Smooth muscle cell (in vitro differentiated cells): ENCODE results near the gene ASXL2. TPM values are rescaled to one million over a fixed set of nuclear protein-coding genes. Genes with fewer than 3 reads are reported as not detected.

Source experiments
- DNase-seq: peaks from one replicate; lab custom pipeline; 2025; ENCODE audit not compliant: unreplicated experiment; lab: John Stamatoyannopoulos, UW
- H2AFZ ChIP-seq: fragments of 200-600 bp; sonication (generic); 2 replicates; pipeline ENCODE4 v1.6.0; 2016; ENCODE audit warnings: antibody characterized with exemption, low read depth, mild to moderate bottlenecking
- H3F3A ChIP-seq: fragments of 200-600 bp; sonication (generic); 2 replicates; pipeline ENCODE4 v1.6.0; 2017; ENCODE audit warnings: antibody characterized with exemption, low read depth
- H3K27ac ChIP-seq: fragments of 200-600 bp; sonication (generic); 2 replicates; pipeline ENCODE4 v1.5.1; 2016; ENCODE audit warnings: low read depth, mild to moderate bottlenecking
- H3K27me3 ChIP-seq: fragments of 200-600 bp; sonication (generic); 2 replicates; pipeline ENCODE4 v1.6.1; 2016; ENCODE audit warnings: low read depth, mild to moderate bottlenecking
- H3K36me3 ChIP-seq: fragments of 200-600 bp; sonication (generic); 2 replicates; pipeline ENCODE4 v1.5.1; 2016; ENCODE audit warnings: low read depth
- H3K4me1 ChIP-seq: fragments of 200-600 bp; sonication (generic); 2 replicates; pipeline ENCODE4 v1.5.1; 2016; ENCODE audit warnings: low read depth
- H3K4me2 ChIP-seq: fragments of 200-600 bp; sonication (generic); 2 replicates; pipeline ENCODE4 v1.6.0; 2016; ENCODE audit warnings: mild to moderate bottlenecking
- H3K4me3 ChIP-seq: fragments of 200-600 bp; sonication (generic); 2 replicates; pipeline ENCODE4 v1.5.1; 2016; ENCODE audit warnings: mild to moderate bottlenecking
- H3K79me2 ChIP-seq: fragments of 200-600 bp; sonication (generic); 2 replicates; pipeline ENCODE4 v1.6.0; 2016; ENCODE audit warnings: low read depth, mild to moderate bottlenecking
- H3K9ac ChIP-seq: fragments of 200-600 bp; sonication (generic); 2 replicates; pipeline ENCODE4 v1.6.0; 2016; ENCODE audit warnings: low read depth
- H3K9me3 ChIP-seq: fragments of 200-600 bp; sonication (generic); replicated peaks from 2 replicates; pipeline ENCODE4 v1.5.1; 2016; ENCODE audit warnings: low read depth
- H4K20me1 ChIP-seq: fragments of 200-600 bp; sonication (generic); 2 replicates; pipeline ENCODE4 v1.6.0; 2016; ENCODE audit warnings: low read depth
- WGBS: methylation state at CpG from one replicate; pipeline ENCODE4 v1.1.7; 2016; ENCODE audit warnings: low lambda C conversion rate; 5-methylcytosine and 5-hydroxymethylcytosine counted together
- polyA plus RNA-seq: library from polyadenylated mRNA; unstranded; fragments of >200 nt; fragmentation: Nextera tagmentation; extraction: Ambion mirVana; gene quantifications from 2 replicates; pipeline ENCODE4 v1.2.1, GENCODE V29; 2016
- small RNA-seq: library from RNA; depleted of rRNA; stranded (forward); fragments of <200 nt; gene quantifications from one replicate; pipeline ENCODE3, GENCODE V24; 2014
- total RNA-seq: library from RNA; depleted of rRNA; stranded (reverse); fragments of >200 nt; gene quantifications from 2 replicates; pipeline ENCODE4 v1.2.3, GENCODE V29; 2014
- TF ChIP-seq, protein P1 (sequence below): fragments of 200-600 bp; sonication (generic); IDR thresholded peaks from 2 replicates; pipeline ENCODE4 v1.5.1; 2017; ENCODE audit warnings: borderline replicate concordance, mild to moderate bottlenecking, antibody characterized with exemption; ENCODE audit not compliant: insufficient read depth, poor library complexity, severe bottlenecking

ASXL2 gene
- total and polyA plus RNA-seq, 2 experiments from 2014 or later = 4.1 to 13.2 TPM

DNA sequence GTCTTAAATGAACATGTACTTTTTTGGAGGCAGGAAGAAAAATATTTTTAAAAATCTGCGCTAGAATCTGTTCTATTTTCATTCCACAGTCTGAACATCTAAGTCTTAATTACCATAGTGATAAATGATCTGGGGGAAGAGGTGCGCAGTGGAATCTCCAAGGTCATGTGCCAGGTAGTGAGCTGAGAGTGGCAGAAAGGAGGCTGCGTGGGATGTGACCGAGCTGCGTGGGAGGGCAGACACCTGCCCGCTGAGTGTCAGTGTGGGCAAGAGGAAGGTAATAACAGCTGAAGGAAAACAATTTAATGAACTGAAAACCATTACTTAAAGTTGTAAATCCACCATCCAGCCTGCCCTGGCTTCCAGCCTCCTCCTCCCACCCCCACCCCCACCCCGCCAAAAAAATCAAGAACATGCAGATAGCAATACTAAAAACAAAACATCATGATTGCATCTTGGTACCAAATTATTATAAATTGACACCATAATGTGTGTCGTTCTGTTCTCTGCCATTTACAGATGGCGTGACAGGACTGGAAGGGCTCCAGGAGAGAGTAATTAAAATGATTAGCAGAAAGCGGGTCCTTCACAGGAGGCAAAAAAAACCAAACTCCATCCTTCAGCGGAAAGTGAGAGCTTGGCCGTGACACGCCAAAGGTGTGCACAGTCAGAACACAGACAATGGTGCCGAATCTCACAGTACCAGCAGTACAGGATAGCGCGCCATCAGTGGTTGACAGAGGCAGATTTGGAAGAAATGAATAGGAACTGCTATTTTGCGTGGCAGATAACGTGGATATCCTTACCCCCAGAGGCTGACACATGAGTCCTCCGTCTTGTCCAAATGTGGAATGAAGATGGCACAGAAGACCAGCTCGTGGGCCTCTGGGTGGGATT is 193.5 kb downstream of the ASXL2 start:
- no peaks in the 10 kb centered on the region for H3F3A ChIP-seq
- no peak overlapping the region for H3K9ac ChIP-seq
- DNase-seq = no peak
- 90% methylated on average over 20 of the region's 20 CpGs for WGBS
- H3K9me3 ChIP-seq = no peaks in the 10 kb centered on the region
- no peaks in the 10 kb centered on the region for H3K79me2 ChIP-seq
- TF ChIP-seq, protein P1, sequence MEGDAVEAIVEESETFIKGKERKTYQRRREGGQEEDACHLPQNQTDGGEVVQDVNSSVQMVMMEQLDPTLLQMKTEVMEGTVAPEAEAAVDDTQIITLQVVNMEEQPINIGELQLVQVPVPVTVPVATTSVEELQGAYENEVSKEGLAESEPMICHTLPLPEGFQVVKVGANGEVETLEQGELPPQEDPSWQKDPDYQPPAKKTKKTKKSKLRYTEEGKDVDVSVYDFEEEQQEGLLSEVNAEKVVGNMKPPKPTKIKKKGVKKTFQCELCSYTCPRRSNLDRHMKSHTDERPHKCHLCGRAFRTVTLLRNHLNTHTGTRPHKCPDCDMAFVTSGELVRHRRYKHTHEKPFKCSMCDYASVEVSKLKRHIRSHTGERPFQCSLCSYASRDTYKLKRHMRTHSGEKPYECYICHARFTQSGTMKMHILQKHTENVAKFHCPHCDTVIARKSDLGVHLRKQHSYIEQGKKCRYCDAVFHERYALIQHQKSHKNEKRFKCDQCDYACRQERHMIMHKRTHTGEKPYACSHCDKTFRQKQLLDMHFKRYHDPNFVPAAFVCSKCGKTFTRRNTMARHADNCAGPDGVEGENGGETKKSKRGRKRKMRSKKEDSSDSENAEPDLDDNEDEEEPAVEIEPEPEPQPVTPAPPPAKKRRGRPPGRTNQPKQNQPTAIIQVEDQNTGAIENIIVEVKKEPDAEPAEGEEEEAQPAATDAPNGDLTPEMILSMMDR = no peak
- H3K4me2 ChIP-seq = no peak overlapping the region
- H3K27ac ChIP-seq = no peak overlapping the region
- no peaks in the 10 kb centered on the region for H3K27me3 ChIP-seq
- no peak overlapping the region for H2AFZ ChIP-seq
- no peaks in the 10 kb centered on the region for H3K4me1 ChIP-seq
- no peaks in the 10 kb centered on the region for H4K20me1 ChIP-seq
- H3K4me3 ChIP-seq = no peak overlapping the region
- H3K36me3 ChIP-seq = no peaks in the 10 kb centered on the region

Small RNA genes within 50 kb of the gene (small RNA-seq; reads per million reads assigned to genes)
- gene NDUFB4P4 (not detected), gene RF00019 (not detected)

Other genes starting within 250 kb of the ASXL2 start
- 2.6 and 4.9 TPM in 2 replicates for gene DTNB, start 204.9 kb downstream of the ASXL2 start, total RNA-seq
- gene DTNB, start 204.9 kb downstream of the ASXL2 start, polyA plus RNA-seq = 5.4 and 9.5 TPM in 2 replicates
- gene KIF3C, start 104.0 kb upstream of the ASXL2 start, total RNA-seq = 13.0 and 14.7 TPM in 2 replicates
- 18.9 and 21.2 TPM in 2 replicates for gene KIF3C, start 104.0 kb upstream of the ASXL2 start, polyA plus RNA-seq
- 121 and 149 TPM in 2 replicates for gene RAB10, start 155.6 kb upstream of the ASXL2 start, total RNA-seq
- gene RAB10, start 155.6 kb upstream of the ASXL2 start, polyA plus RNA-seq = 101 and 111 TPM in 2 replicates